Cardiac fibroblast (primary cell): Measurements from ENCODE around the gene PLD1.
A peak's percentile ranks its signal among the peaks of the same experiment; 100 is the strongest.

Experiments
- DNase-seq, 2 donors: peaks; one replicate each; pipeline versions ENCODE4 v3.0.0 to v3.0.0-alpha.2; 2010; ENCODE audit warnings: low read depth in 2 of 2
- H3K4me3 ChIP-seq, 2 donors: replicated peaks in 1 of 2; 1 replicate in 1 of 2; 2 replicates in 1 of 2; pipeline ENCODE4 v1.5.1; 2011; ENCODE audit warnings: low read depth in 2 of 2, low read length in 2 of 2, mild to moderate bottlenecking in 2 of 2, moderate library complexity in 1 of 2
- TF ChIP-seq, protein P1 (sequence below): IDR thresholded peaks from one replicate; pipeline ENCODE4 v1.5.1; 2011; ENCODE audit warnings: low read depth, mild to moderate bottlenecking, low read length, inconsistent platforms

PLD1 gene

GRCh38 chr3:171832989-171833388 lies 22.7 kb upstream of the PLD1 start:
- TF ChIP-seq, protein P1, sequence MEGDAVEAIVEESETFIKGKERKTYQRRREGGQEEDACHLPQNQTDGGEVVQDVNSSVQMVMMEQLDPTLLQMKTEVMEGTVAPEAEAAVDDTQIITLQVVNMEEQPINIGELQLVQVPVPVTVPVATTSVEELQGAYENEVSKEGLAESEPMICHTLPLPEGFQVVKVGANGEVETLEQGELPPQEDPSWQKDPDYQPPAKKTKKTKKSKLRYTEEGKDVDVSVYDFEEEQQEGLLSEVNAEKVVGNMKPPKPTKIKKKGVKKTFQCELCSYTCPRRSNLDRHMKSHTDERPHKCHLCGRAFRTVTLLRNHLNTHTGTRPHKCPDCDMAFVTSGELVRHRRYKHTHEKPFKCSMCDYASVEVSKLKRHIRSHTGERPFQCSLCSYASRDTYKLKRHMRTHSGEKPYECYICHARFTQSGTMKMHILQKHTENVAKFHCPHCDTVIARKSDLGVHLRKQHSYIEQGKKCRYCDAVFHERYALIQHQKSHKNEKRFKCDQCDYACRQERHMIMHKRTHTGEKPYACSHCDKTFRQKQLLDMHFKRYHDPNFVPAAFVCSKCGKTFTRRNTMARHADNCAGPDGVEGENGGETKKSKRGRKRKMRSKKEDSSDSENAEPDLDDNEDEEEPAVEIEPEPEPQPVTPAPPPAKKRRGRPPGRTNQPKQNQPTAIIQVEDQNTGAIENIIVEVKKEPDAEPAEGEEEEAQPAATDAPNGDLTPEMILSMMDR = no peak
- peak in 1 of 2 donors; percentile 26 for DNase-seq
- no peak overlapping the region for H3K4me3 ChIP-seq

- TF ChIP-seq, protein P1 = no peak
- H3K4me3 ChIP-seq = no peak overlapping the region
- DNase-seq = peak; percentile 54 to 58
These were observed 21.7 kb upstream of the PLD1 start for GRCh38 chr3:171831936-171832335.

GRCh38 chr3:171830518-171830875 lies 20.2 kb upstream of the PLD1 start:
- H3K4me3 ChIP-seq = no peak overlapping the region
- DNase-seq = no peak
- TF ChIP-seq, protein P1 = no peak

- DNase-seq = peak; percentile 88 to 91
- TF ChIP-seq, protein P1 = peak; percentile 87
- H3K4me3 ChIP-seq = no peak overlapping the region
These were observed 19.7 kb upstream of the PLD1 start for GRCh38 chr3:171829841-171830517.

DNA sequence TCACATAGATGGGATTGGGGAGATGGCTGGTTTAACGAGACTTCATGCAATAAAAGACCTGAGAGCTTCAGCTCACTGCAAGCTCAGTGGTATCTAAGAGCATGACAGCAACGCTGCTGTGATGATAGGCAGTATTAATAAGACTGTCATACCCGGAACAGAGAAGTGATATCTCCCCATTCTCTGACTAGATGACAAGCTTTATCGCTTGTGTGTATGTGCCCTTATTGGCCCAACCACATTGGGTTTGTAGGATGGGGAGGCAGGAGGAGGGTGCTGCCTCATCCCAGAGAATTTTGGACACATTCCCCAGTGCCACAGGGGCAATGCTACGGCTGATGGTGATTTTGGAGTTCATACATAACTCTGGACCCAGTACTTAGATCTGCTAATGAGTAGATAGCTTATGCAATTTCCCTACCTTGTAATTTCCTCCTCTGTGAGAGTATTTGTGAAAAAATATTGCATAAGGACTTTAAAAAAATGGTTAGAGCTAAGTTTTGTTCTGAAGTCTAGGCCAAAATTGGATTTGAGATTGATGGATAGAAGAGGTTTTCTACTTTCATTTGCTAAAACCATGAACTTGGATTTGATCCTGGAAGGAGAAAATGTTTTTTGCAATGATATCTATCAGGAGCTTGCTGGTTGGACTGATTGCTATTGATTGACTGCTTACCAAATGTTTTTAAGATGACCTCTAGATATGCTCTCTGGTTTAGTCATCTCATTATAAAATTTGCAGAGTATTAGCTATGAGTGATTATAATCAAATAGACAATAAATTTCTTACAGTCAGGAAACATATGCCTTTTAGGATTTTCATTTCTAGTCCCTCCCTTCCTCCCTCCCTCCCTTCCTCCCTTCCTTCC lies 18.9 kb upstream of the PLD1 start:
- no peak overlapping the region for H3K4me3 ChIP-seq
- DNase-seq = peak; percentile 53 to 61
- TF ChIP-seq, protein P1 = no peak

GRCh38 chr3:171827836-171828458 lies 17.7 kb upstream of the PLD1 start:
- TF ChIP-seq, protein P1 = no peak
- DNase-seq = no peak
- no peak overlapping the region for H3K4me3 ChIP-seq
